ENCODE data around the gene SH3D21.

- no peak for TF ChIP-seq CTCF (IDR thresholded peaks at IDR 0.05; ENCODE audit: low read depth, low read length)
- TF ChIP-seq EZH2phosphoT487 (IDR thresholded peaks at IDR 0.05; ENCODE audit: low read depth): no peak
Observed at GRCh38 chr1:36286802-36287201, 19.4 kb upstream of the SH3D21 start.

All from OCI-LY3 (cell line).